Suppressor macrophage treated with lipopolysaccharide for 1 hour (primary cell): ENCODE measurements around the gene BMP10.
"Not testable (repeated sequence)": the region's sequence is repeated elsewhere in the genome, so short reads cannot be mapped to it uniquely, and the experiment has no call there.

Experiments used
- DNase-seq, 3 donors: peaks; one replicate each; pipeline ENCODE4 v3.0.0-alpha.2; 2020 to 2022

The BMP10 gene, protein sequence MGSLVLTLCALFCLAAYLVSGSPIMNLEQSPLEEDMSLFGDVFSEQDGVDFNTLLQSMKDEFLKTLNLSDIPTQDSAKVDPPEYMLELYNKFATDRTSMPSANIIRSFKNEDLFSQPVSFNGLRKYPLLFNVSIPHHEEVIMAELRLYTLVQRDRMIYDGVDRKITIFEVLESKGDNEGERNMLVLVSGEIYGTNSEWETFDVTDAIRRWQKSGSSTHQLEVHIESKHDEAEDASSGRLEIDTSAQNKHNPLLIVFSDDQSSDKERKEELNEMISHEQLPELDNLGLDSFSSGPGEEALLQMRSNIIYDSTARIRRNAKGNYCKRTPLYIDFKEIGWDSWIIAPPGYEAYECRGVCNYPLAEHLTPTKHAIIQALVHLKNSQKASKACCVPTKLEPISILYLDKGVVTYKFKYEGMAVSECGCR

DNA sequence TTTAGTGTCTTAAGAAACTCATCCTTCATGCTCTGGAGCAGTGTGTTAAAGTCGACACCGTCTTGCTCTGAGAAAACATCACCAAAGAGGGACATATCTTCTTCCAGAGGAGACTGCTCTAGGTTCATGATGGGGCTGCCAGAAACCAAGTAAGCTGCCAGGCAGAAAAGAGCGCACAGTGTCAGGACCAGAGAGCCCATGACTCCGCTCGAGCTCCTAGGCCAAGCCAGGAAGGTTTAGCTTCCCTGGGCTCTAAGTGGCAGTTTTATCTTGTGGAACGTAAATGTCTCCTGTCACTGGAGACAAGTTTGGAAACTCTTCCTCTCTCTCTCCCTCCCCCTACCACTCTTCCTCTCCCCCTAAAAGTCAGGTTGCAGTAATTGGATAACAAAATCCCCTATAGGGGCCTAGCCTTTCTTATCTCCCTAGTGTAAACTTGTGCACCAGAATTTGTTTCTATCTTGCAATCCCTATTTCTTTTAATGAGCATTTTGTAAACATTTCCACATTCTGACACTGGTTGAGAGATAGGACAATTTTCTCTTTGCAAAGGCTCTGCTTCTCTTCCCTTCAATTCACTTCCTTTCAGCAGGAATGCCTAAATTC lies at the start of gene BMP10:
TSS of gene BMP10 (minus strand) at position 239 of the 606 bp plus-strand sequence. CDS start at position 200, 39 bp downstream.
- no peak for DNase-seq

DNA sequence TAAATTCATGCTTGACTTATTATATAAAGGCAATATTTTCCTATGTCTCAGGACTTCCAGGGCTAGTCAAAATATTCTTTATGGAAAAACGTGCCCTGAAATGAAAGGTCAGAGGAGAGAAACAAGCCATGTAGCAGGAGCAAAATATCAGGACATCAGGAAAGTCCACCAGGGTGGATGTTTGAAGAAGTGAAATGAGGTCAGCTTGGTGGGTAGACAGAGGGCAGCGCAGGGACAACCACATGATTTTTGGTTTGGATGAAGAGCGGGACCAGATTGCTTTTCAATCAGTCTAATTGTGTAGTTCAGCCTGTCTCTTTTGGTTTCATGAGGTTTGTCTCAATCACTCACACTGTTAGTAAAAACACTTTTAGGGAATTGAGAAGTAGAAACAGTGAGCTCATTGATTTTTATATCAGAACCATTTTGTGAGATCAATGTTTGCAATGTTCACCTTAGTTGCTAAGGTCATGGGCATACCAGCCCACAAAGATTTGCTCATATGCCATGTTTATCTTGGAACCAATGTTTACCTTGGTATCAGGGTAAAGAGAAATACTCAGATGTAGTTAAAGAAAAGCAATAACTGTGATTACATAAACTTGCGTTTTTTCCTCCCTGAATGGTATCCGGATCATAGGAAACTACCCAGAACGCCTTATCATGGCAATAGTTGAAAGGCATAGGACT lies 49.4 kb upstream of the BMP10 start:
- no peak for DNase-seq

- DNase-seq: no peak
Observed at GRCh38 chr2:68918497-68918896, 47.3 kb upstream of the BMP10 start.

DNA sequence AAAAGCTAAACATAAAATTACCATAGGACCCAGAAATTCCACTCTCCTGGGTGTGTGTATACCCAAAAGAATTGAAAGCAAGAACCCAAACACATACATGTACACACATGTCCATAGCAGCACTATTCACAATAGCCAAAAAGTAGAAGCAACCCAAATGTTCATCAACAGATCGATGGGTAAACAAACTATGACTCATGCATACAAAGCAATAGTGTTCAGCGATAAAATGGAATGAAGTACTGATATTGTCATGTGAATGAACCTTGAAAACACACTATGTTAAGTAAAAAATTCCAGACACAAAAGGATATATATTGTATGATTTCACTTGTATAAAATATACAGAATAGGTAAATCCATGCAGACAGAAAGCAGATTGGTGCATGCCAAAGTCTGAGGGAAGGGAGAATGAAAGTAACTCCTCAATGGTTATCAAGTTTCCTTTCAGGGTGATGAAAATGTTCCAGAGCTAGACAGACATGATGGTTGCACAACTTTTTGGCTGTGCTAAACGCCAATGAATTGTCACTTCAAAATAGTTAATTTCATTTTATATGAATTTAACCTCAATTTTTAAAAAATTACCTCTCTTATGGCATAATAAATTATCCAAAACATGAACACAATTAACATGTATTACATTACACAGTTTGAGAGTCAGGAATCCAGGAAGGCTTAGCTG lies 46.0 kb upstream of the BMP10 start:
- DNase-seq: no peak

DNA sequence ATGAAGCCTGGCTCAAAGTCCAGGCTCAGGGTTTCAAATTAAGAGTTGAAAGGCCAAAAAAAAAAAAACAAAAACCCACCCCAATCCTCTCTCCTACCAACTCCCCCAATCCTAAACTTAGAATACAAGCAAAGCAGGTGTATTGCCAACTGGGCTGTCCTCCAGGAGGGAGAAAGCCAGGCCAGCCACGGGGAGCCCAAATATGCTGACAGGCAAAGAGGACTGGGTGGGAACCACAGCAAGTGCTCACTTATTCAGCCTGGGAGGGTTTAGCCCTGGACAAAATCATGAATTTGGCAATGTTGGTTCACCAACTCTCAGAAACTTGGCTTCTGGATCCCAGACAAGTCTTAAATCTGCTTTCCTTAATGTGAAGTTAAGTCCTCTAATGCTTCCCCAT lies 45.0 kb upstream of the BMP10 start:
- no peak for DNase-seq

DNA sequence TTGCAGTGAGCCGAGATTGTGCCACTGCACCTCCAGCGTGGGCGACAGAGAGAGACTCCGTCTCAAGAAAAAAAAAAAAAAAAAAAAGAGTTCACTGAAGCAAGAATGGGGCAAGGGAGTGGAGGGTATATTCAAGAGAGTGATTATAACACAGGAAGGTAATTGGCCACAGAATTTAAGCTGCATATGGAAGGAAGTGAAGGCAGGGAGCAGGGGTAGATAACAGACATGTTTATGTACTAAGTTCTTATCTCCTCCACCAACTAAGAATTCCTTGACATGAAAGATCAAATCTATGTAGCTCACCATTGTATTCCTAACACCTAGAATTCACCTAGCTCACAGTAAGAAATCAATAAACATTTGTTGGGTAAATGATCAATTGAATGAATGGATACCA lies 44.2 kb upstream of the BMP10 start:
- DNase-seq: no peak

DNA sequence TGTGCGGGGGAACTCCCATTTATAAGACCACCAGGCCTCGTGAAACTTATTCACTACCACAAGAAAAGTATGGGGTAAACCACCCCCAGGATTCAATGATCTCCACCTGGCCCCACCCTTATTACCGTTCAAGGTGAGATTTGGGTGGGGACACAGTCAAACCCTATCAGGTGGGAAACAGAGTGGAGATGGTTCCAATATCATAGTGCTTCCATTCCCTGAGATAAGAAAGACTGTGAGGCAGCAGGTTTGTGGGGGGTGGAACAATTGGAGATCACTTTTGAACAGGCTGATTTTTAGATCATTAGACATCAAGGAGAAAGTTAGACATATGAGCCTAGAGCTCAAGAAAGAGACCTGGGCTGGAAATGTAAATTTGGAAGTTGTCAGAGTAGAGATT lies 42.2 kb upstream of the BMP10 start:
- DNase-seq: no peak

- DNase-seq: peak; percentile 67 to 73 (median 72)
Observed at GRCh38 chr2:68912732-68913131, 41.5 kb upstream of the BMP10 start.

DNA sequence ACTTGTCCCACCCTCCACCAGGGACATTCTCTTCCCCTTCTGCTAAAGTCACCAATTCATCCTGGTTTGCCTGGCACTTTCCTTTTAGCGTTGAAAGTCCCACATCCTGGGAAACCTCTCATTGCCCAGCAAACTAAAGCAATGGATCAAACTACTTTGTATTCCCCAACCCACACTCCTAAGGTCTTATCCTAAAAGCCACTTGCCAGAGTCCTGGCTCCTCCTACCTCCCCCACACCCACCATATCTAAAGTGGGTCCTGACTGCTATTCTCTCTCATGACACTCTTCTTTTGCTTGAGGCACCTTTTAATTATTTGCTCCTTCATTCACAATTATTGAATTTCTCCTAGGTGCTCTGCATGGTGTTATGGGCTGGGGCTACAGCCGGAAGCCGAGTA lies 40.9 kb upstream of the BMP10 start:
- no peak for DNase-seq

GRCh38 chr2:68911709-68912108 lies 40.5 kb upstream of the BMP10 start:
- no peak for DNase-seq

GRCh38 chr2:68911246-68911645 lies 40.0 kb upstream of the BMP10 start:
- DNase-seq: no peak

DNA sequence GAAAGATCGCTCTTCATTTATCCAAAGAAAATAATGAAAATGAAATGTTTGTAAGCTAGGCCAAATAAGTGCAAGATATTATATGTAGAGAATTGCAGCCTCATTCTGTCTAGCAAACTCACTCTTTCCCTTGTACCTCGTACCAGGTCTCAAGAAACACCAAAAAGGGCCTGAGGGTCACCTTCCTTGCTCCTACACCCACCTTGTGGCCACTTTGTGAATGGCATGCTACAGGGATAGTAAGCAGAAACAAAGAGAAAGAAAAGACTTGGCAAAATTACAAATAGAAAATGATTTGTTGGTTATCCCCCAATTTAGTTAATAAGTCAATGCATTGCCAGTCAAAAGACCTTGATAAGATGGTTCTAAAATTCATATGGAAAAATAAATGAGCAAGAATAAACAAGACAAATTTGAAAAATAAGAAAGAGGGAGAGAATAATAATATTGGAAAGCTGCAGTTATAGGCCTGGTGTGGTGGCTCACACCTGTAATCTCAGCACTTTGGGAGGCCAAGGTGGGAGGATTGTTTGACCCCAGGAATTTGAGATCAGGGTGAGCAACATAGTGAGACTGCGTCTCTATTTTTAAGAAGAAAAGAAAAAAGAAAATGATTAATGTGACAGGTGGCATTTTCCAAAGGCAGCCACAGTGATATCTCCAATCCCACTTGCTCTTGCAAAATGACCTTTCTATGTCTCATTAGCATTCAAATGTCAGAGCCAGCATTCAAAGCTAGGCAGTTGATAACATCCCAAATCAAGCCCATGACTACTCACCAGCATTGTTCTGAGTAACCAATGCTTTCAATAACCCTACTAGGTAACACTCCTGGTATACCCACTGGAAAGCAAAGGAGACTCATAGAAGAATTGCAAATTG lies 38.8 kb upstream of the BMP10 start:
- DNase-seq: peak; percentile 77 to 82 (median 80)

DNA sequence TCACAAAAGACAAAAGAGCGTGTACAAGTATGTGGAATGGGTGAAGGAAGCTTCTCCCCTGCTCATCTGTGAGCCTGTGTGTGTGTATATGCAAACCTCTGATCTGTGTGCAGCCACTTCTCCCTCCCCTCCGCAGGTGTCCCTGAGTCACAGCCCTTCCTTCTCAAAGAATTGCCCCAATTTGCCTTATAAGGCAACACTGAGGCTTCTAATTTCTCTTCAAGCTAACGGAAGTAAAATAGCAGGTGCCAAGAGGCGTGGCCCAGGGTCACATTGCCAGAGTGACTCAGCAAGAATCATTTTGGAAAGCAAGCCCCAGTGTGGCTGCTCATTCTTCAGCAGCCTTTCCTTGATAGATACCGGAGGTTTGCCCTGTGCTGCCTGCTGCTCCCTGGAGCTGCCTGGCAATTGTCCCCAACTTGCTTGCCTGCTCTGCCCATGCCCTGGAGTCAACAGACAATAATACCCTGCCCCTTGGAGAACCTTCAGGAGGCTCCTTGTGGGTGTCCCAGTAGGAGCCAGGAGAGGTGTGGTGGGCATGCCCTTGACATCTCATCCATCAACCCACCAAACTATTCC lies 37.3 kb upstream of the BMP10 start:
- peak; percentile 65 to 73 (median 69) for DNase-seq

- no peak for DNase-seq
Observed at GRCh38 chr2:68907920-68908253, 36.7 kb upstream of the BMP10 start.

DNA sequence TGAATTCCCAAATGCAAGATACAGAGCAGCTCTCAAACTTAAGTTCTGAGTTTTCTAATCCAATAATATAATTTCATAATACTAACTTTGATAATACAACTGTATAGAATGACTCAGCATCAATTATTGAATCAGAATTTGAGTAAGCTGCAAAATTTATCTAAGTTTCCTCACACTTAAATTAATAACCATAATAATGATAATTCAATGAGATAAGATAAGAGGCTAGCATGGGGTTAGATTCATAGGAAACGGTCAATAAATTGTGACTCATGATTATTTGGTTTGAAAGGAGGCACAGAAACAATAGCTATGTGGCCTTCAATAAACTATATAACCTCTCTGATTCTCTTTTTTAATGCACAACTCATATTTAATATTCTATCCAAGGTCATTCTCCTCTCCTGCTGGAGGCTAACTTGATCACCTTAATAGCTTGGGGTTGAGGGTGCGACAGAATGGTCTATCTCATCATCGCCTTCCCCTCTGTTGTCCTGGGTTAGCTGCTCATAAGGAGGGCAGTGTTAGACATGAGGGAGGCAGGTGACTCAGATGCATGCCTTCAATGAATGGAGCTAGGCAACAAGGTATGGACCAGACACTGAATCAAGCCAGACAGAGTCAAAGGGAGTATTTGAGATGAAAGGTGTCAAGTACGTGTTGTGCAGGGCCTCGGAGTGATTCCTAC lies 36.2 kb upstream of the BMP10 start:
- no peak for DNase-seq

- no peak for DNase-seq
Observed at GRCh38 chr2:68906716-68907115, 35.5 kb upstream of the BMP10 start.

GRCh38 chr2:68905116-68905515 lies 33.9 kb upstream of the BMP10 start:
- DNase-seq: no peak

- no peak for DNase-seq
Observed at GRCh38 chr2:68901561-68901960, 30.4 kb upstream of the BMP10 start.

- peak; percentile 61 to 62 (median 61) for DNase-seq
Observed at GRCh38 chr2:68901199-68901514, 30.0 kb upstream of the BMP10 start.

DNA sequence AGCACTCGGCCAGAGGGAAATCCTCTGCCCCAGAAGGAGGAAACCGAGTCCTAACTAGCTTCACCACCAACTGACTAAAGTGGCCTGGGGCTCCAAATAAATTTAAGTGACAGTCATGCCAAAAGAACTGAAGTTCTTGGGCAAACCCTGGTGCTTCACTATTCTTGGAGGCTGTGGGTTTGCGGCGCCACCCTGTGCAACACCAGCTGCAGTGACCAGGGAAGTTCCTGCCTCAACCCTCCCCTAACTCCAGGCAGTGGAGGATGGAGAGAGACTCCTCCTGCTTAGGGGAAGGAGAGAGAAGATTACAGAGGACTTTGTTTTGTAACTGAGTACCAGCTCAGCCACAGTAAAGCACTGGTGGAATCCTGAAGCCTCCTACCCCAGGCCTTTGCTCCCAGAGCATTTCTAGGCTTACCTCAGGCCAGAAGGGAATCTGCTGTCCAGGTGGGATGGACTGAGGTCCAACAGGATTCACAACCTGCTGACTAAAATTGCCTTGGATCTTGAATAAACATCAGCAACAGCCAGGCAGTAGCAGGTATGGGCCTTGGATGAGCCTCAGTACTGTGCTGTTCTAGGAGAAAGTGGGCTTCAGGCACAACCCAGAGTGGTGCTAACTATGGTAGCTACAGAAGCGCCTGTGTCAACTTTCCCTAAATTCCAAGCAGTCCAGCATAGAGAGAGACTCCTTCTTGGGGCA lies 29.4 kb upstream of the BMP10 start:
- peak; percentile 26 to 38 (median 34) for DNase-seq

DNA sequence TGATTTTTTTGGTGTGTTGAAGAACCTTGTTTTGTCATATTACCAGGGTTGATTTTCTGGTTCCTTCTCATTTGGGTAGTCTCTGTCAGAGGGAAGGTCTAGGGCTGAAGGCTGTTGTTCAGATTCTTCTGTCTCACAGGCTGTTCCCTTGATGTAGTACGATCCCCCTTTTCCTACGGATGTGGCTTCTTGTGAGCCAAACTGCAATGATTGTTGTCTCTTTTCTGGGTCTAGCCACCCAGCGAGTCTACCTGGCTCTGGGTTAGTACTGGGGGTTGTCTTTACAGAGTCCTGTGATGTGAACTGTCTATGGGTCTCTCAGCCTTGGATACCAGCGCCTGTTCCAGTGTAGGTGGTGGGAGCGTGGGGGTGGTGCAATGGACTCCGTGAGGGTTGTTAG lies 24.8 kb upstream of the BMP10 start:
- not testable (repeated sequence) for DNase-seq
